Measurements from ENCODE around the gene RALY.
"Not testable (repeated sequence)": the region's sequence is repeated elsewhere in the genome, so short reads cannot be mapped to it uniquely, and the experiment has no call there.

RALY gene

DNA sequence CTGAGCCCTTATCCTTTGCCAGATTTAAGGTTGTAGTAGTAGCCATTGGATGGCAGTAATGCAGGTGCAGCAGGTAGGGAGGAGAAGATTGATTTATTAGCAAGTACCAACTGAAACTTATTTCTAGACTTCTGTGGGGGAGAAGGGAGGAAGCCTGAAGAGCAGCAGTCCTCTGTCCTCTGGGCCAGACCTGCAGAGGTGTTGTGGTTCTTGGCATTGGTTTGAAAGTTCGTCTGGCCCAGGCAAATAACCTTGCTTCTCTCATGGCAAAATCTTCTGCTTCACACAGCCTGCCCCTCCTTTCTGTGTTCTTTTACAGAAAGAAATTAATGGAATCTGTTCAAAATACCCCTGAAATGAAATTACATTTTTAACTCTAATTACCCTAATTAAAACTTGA, 24.5 kb downstream of the RALY start:
- no peak for DNase-seq

DNA sequence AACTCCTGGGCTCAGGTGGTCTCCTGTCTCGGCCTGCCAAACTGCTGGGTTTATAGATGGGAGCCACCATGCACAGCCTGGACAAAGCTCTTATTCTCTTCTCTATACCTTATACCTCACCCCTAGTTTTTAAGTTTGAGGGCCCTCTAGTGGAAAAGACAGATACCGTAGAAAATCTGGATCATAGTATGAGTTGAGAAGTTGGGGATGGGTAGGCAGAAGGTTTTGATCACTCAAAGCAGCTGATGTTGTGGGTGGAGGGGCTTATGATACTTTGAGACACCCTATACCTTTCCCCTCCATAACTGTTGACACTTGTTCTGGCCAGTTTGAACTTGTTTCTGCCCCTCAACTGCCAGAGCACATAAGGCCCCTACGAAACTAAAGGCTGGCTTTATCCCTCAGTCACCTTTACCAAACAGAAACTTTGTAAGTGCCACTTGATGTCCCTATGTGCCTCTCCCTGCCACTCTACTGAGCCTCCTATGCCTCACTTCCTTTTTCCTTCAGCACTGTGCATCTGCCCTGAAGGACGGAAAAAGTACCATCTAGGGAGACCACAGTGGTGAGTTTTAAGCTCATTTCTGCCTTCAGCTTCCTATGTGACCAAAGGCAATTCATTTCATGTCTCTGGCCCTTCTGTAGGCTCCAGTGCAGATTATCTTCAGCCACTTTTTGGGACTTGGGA, 28.6 kb downstream of the RALY start:
- DNase-seq: no peak

DNA sequence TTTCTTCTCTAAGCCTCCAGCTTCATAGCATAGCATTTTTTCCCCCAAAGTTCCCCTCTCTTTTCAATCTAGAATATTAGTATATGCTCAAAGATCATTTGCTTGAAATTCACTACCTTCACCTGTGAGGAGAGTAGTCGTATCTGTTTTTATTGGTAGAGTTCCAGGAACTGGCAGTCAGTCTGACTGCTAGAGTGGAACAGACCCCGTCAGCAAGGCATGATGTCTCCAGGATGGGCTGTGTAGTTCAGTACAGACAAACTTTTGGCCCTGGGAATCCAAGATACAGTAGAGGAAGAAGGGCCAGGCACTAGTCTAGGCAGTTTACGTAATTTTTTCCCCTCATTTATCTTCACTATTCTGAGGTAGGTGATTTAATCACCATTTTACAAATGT, 29.1 kb downstream of the RALY start:
- DNase-seq: no peak

DNA sequence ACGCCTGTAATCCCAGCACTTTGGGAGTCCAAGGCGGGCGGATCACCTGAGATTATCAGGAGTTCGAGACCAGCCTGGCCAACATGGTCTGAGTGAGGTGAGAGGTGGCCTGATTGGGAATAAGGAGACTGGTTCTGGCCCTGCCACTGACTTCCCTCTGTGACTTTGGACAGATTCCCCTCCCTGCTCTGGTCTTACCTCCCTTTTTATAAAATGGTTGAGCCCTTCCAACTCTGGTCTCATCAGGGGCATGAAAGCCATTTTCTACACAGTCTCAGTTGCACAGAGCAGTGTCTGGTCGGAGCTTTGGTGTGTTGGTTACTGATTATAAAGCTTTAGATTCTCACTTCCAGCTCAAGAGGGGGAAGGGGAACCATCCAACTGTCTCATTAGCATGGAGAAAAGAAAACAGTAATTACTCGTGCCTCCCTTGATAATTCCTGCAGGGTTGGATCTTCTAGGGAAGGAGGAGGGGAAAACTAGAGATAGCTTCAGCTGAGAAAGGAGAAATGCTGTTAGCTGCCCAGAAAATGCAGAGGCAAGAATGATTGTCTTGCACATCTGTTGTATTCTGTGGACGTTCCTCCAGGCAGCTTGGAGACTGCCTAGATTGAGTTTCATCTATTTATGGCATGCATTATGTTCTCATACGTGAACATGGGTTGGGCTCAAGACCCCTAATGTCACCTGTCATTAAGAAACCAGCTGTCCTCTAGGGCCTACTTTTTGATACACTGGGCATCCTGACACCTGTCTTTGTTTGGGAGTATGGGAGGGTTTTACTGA, 30.4 kb downstream of the RALY start:
- peak; percentile 14 for DNase-seq

DNA sequence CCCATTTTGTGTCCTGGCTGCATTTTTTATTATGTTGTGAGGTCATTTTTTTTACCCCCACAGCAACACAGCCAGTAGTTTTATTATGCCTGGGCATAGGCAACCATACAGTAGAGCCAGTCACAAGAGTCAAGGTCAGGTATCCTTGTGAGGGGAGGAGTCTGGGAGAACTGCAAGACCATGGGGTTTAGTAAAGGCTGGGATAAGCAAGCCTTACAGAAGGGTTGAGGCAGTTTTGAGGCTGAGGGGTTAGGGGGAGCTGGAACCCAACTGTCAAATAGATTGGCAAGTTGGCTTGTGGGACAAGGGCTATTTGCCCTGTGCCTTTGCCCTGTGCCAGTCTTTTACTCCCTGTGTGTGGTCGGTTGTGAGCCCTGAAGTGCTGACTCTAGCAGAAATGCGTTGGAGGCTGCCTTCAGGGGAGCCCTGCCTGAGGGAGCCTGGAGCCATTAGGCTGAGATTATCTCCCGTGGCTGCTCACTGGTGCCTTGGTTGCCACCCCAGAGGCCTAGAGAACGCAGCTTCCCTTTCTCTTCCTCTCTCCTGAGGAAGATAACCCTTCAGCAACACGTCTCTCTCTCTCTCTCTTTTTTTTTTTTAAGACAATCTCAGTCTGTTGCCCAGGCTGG, 31.1 kb downstream of the RALY start:
- no peak for DNase-seq

DNA sequence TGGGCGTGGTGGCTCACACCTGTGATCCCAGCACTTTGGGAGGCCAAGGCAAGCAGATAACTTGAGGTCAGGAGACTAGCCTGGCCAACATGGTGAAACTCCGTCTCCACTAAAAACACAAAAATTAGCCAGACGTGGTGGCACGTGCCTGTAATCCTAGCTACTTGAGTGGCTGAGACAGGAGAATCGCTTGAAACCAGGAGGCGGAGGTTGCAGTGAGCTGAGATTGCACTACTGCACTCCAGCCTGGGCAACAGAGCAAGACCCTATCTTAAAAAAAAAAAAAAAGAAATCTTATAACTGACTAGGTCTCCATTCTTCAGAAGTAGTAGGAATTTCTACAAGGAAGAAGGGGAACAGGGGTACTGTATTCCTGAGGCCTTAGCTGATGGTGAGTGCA, 34.3 kb downstream of the RALY start:
- DNase-seq: not testable (repeated sequence)

DNA sequence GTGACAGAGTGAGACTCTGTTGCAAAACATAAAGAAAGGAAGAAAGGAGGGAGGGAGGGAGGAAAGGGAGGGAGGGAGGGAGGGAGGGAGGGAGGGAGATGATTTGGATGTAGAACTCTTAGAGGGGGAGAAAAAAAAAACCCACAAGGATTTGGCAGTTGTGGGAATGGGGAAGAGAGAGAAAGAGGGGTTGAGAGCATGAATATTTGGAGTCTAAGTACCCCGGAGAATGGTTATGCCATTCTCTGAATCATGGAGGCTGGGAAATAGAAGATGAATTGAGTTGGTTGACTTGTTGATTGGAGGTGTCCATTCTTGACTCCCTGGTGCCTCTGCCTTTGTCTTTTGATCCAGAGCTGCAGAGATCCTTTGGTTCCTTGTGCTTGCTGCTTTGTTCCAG, 35.7 kb downstream of the RALY start:
- DNase-seq: no peak

DNA sequence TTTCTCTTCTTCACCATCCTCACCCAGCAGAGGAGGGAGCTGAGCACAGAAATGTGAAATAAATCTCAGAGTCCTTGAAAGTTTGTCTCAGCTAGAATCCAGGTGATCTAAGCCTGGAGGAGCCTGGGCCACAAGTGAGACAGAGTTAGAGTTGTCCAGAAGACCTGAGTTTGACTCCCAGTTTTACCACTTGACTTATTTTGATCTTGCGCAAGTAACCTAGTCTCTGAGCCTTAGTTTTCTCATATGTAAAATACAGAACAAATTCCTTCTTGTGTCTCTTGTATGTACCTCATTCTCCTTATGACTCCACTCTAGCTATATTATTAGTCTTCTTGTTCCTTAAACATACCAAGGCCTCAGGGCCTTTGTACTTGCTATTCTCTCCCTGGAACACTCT, 36.7 kb downstream of the RALY start:
- no peak for DNase-seq

DNA sequence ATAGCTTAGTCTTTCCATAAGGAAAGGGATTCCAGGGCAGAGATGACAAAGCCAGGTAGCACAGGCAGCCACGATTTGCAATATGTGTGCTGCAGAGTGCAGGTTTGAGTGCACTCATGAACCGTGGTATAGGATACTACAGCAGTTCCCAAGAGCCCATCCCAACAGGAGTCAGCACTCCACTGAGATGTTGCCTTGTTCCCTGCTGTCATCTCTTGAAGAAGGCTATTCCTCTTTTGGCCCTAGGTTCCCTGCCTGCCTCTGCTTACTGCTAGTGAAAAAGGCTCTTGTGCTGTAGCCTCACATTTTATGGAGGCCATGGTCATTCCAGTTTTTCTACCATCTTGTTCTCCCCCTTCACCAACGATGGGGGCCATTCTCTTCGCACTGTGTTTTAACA, 40.2 kb downstream of the RALY start:
- no peak for DNase-seq

DNA sequence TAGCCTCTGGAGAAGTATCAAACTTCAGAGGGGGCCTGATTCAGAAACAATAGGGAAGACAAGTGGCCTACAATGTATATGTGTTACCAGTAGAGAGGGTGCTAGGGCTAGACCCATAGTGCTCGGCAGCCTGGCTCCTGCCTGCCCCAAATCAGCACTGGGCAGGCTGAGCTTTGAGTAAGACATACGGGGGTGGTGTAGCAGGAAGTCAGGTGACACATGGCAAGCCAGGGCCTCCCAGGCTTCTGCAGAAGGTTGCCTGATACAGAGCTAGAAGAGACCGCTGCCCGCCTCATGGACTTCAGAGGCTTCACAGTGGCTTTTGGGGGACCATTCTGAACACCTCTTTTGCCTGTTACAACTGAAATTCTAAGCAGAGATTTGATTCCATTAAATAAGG, 43.4 kb downstream of the RALY start:
- DNase-seq: no peak

DNA sequence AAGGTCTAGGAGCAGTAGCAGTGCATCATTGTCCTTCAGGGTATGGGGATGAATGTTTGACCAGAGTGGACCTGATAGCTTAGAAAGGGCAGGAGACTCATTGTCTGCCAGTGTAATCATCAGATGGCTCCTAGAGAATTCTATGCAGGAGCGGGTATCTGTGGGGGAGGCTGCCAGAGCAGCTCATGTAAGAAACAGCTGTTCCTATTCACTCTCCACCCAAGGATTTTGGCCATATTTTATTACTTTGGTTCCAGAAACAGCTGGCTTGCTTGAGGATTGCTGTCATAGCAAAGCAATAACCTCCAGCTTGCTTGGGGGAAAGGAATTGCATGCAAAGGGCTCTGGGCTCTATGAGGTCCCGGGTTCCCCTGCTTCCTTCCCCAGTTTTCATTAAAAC, 44.1 kb downstream of the RALY start:
- DNase-seq: no peak

DNA sequence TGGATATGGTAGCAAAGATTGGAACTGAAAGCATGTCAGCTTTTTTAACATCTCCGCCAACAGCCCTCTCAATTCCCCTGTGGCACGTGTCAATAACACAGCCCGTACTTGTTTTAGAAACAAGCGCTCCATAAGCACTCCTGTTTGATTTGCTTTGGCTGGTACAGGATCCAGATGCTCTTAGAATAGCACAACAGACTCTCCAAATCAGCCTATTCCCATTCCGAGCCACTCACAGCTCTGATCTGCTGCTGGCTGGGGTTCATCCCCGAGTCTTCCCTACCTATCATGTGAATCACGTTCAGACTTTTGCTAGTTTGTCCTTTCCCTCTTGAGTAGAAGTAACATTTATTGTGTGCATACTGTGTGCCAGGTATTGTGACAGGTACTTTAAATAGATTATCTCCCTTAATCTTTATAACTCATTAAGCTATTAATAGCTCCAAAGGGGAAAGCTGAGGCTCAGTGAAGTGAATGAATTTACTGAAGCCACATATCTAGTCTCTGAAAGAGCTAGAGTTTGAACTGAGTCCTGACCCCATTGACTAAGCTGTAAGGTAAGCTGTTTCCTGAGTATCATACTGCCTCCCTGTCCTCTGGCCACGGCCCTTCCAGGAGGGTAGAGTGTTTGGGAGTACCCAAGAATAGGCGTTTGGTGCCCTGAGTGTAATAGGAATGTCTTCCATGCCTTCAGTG, 46.7 kb downstream of the RALY start:
- DNase-seq: no peak

DNA sequence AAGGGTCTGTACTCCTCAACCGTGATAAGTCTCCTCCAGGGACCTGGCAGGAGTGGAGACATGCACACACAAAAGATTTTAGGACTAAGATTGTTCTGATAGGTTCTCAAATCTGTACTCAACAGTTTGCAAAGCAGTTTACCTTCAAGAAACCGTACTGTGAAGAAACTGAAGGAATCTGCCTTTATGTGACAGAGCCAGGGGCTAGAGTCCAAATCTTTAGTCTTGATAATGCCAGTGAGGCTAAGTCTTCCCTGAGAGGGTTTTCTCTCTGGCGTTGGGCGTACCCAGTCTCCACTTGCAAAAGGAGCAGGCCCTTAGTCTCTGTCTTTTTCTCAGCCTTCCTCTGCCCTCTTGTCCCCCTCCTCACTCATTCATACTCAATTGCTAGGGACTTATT, 47.5 kb downstream of the RALY start:
- DNase-seq: no peak

DNA sequence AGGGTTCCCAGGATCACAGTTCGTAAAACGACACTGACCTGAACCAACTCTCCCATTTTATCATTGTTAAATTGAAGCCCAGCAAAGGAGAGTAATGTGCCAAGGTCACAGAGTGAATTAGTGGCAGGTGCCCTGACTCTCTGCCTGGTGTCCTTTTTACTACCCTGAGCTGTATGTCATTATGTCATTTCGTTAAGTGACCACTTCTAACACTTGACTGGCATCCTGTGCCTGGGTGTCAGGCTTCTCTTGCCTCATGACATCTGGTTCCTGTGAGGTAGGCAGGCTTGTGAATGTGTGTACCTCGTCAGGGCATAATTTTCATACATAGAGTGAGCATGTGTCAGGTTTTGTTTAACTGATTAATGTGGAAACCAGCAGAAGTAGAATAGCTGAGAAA, 48.6 kb downstream of the RALY start:
- DNase-seq: no peak

DNA sequence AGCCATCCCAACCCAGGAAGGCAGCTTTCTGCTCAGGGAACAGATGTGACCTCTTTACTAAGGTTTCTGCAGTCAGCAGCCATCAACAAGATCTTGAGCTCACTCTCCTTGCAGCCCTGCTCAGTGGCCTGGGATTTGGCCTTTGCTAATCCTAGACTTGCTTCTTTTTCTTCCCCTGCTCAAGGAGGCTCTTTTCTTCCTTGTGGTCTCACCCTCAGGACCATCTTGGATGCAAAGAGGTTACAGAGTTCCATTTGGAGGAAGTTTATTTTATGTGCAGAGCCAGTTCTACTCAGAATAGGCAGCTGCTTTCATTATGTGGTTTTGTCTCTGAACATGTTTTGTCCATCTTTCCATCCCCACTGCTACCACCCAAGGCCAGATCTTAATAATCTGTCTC, 49.3 kb downstream of the RALY start:
- DNase-seq: no peak

DNA sequence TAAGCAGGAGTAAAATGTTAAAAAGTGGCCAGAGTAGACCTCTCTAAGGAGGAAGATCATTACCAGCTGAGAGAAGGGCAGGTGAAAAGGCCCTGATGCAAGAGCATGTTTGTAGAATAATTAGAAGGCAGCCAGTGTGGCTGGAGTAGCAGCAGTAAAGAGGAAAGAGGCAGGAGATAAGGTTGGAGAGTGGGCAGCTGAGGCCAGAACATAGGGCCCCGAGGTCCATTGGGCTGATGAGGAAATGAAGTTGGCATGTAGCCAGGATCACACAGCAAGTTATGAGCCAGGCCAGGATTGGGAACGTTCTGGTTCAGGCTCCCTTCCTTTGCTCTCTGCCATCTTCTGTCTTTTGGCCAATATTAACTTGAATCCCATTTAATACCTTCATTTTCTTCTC, 51.6 kb downstream of the RALY start:
- DNase-seq: no peak

DNA sequence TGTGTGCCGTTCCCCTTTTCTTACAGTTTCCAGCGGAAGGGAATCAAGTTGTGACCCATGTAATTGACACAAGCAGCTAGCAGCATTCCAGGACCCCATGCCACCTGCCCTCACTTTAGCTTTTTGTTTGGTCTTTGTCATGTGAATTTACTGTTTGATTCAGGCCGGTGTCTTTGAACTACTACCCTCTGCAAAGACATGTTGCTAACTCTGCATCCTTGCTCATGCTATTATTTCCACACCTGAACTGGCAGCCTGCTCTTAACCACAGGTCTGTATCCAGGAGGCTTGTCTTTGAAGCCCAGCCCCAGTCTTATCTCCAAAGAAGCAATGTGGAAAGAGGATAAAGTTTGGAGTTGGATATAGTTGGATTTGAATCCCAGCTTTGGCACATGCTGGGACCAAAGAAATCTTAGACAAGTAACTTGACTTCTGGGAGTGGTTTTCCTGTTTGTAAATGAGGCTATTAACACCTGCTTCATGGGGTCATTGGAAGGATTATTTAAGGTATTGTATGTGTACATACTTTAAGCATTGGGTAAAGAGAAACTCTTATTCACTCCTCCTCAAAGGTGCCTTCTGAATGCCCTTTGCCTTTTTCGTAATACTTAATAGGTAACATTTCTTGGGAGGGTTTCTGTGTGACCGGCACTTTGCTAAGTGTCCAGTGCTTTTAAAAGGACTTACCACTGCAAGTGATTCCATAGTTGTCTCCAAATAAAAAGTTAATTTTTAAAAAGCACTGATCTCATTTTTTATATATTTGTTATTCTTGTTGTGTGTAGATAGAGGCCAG, 52.4 kb downstream of the RALY start:
- DNase-seq: no peak

DNA sequence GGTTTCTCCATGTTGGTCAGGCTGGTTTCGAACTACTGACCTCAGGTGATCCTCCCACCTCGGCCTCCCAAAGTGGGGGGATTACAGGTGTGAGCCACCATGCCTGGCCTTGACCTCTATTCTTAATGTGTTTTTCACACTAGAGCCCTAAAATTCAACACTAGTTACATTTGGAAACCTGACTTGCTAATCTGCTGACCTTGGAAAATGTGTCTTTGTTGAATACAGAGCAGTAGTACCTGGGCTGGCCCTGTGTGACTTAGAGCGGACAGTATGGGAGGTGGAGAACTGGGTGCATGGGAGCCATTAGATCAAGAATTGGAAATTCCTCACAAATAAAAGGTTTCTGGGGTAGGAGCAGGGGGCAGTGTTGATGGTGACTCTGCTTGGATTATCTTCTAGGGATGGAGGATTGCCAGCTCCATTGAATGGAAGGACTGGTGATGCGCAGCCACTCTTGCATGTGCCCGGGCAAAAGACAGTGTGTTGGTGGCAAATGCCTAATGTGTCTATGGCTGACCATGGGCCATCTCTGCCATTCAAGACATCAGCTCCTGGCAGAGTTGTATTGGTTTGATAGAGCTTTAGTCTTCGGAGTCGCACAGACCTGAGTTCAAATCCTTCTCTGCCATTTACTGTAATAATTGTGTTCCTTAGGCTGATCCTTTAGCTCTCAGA, 53.4 kb downstream of the RALY start:
- DNase-seq: no peak

DNA sequence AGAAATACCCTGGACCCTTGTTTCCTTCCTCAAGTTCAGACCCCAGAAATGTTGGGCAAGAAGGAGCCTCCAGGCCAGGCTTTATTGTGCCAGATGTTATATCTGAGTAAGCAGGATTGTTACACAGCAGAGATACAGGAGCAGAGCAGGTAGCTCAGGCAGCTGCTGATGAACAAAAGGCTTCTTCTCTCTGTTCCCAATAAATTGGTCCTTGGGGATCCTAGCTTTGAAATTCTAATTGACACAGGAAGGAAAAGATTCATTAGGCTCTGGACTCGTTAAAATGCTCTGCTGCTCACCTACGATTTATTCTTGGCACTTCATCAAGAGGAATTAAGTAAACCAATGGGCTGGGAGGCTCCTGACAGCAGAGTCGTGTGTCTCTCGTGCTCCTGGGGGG, 54.2 kb downstream of the RALY start:
- no peak for DNase-seq

DNA sequence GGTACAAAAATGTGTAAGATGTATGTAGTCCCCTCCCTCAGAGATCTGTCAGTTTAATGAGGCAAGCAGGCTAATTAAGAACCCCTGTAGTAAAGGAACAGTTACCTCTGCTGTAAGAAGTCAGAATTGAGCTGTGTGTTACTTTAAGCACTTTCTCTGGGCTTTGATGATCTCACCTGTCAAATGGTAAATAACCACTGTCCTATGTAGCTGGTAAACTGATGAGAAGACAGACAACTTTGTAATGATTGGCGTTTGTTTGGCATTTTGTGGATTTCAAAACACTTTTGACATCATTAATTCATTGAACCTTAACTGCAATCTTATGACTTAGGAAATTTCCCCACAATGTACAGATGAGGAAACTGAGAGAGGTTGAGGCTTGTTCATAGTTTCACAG, 55.7 kb downstream of the RALY start:
- DNase-seq: no peak

DNA sequence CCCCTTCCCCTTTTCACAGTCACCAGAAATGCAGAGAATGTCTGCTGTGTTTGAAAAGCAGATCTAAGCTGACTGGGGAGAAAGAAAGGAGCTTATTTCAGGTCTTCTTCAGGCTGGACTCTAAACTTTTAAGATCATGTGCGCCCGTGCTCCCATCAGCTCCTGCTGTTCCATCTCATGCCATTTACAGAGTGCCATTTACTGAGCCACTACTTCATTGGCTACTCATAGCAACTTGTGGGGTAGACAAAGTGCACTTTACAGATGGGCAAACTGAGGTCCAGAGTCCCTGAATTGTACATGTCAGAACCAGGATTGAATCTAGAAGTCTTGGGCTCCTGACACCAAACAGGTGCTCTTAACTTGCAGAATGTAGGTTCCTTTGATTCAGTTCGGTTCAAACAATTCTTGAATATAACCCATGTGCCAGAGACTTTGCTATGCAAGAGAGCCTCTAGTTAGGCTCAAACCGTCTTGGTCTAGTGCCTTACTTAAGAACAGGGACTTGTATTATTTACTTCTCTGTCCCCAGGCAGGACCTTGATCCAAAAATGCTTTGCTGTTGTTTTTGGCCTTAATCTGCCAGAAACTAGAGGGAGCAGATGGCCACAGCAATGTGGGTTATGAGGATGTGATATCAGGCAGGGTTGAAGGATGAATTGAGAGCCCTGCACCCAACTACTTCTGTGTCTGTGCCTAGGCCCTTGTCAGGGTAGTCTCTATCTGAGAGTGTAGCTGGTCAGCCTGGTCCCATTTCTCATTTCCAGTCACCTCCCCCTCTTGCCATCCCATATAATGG, 56.4 kb downstream of the RALY start:
- no peak for DNase-seq

Data from NCI-H748 treated with DMSO at 0.1 percent for 48 hours (cell line).